Glomerular visceral epithelial cell (primary cell): ENCODE measurements around the gene VAMP1.
"Not testable (repeated sequence)": the region's sequence is repeated elsewhere in the genome, so short reads cannot be mapped to it uniquely, and the experiment has no call there.

Experiments
- DNase-seq: peaks from one replicate; pipeline ENCODE4 v3.0.0-alpha.2; 2016; ENCODE audit errors: extremely low spot score

VAMP1 gene

GRCh38 chr12:6469609-6470374, 685 bp downstream of the VAMP1 start:
- no peak for DNase-seq

GRCh38 chr12:6469092-6469491, 1.4 kb downstream of the VAMP1 start:
- no peak for DNase-seq

DNA sequence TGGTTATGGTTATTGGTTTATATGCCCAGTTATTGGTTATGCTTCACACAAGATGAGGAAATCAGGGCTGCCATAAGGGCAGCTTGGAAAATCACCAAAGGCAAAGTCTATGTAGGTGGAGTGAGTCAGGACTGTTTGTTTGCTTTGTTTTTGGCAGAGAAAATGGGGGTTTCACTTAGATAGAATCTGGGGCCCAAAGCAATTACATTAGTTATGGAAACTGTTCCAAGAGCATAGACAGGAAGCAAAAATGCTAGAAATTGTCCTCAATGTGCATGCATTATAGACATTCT, 2.2 kb downstream of the VAMP1 start:
- no peak for DNase-seq

DNA sequence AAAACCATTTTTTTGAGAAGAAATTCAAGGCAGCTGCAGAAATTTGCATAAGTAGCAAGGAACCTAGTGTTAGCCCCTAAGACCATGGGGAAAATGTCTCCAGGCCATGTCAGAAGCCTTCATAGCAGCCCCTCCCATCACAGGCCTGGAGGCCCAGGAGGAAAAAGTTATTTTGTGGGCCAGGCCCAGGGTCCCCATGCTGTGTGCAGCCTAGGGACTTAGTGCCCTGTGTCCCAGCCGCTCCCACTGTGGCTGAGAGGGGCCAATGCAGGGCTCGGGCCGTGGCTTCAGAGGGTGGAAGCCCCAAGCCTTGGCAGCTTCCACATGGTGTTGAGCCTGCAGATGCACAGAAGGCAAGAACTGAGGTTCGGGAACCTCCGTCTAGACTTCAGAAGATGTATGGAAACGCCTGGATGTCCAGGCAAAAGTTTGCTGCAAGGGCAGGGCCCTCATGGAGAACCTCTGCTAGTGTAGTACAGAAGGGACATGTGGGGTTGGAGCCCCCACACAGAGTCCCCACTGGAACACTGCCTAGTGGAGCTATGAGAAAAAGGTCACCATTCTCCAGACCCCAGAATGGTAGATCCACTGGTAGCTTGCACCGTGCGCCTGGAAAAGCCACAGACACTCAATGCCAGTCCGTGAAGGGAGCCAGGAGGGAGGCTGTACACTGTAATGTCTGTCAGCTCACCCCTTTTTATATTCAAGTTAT, 2.8 kb downstream of the VAMP1 start:
- DNase-seq = not testable (repeated sequence)

DNA sequence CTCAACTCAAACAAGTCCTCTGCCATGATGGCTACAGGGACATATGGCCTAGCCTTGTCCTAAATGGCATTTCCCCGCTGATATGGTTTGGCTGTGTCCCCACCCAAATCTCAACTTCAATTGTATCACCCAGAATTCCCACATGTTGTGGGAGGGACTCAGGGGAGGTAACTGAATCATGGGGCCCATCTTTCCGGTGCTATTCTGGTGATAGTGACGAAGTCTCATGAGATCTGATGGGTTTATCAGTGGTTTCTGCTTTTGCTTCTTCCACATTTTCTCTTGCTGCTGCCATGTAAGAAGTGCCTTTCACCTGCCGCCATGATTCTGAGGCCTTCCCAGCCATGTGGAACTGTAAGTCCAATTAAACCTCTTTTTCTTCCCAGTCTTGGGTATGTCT, 3.7 kb downstream of the VAMP1 start:
- not testable (repeated sequence) for DNase-seq

- DNase-seq = no peak
Measured at GRCh38 chr12:6466184-6466573, 4.3 kb downstream of the VAMP1 start.

GRCh38 chr12:6465467-6466183, 4.9 kb downstream of the VAMP1 start:
- peak; percentile 61 for DNase-seq

GRCh38 chr12:6464531-6464930, 5.9 kb downstream of the VAMP1 start:
- no peak for DNase-seq

- DNase-seq = no peak
Measured at GRCh38 chr12:6463858-6464257, 6.6 kb downstream of the VAMP1 start.

DNA sequence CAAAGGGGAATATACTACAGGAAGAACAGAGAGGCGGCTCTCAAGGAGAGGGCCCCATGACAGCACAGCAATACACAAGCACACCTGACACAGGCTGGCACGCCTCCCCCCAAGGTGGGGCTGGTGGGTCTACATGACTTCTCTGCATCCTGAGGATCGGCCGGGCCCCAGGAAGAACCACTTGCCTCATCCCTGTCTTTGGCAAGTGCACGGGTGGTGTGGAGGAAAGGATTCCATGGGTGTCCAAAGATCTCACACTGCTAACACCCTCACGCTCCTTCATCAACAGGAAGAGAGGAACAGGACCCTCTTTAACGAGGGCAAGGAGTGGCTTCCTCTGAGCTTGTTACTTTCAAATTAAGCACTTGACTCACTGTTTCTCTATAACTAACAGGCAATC, 7.3 kb downstream of the VAMP1 start:
- DNase-seq = no peak

- no peak for DNase-seq
Measured at GRCh38 chr12:6462234-6462995, 8.1 kb downstream of the VAMP1 start.

DNA sequence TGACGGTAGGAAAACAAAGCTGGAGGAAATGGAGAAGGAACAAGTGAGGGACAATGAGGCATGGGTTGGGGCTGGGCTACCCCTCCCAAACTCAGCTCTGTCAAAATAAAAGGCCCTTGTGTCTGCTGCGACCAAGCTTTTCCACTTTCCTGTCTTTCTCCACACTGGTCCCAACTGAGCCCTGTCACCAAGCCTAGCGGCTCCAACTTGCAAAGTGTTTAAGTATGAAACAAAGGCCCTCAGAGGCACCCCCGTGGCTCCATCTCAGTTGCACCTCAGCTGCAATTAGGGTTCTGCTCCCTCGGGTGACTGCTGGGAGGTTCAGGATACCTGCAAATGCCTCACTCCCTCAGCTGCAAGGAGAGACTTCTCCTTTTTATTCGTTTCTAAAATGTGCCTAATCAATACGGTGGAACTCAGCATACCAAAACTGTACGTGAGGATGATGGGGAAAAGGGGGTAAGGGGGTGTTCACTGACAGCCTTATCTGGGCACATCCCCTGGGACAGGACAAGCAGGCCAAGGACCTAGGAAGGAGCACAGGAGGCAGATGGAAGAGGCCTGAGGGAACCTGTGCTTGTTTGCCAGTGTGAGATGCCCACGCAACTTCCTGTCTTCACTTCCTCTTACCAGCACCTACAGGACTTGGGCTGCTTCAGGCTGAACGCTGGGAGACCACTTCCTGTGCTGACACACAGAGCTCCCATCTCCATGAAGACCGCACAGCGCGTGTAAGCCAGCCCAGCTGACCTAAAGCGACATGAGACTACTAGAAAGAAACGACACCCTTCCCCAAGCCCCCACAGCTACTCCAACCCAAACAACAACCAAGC, 8.9 kb downstream of the VAMP1 start:
- DNase-seq = no peak

- no peak for DNase-seq
Measured at GRCh38 chr12:6460751-6461371, 9.6 kb downstream of the VAMP1 start.

GRCh38 chr12:6459004-6459337, 11.5 kb downstream of the VAMP1 start:
- no peak for DNase-seq

- DNase-seq = no peak
Measured at GRCh38 chr12:6458281-6459003, 12.0 kb downstream of the VAMP1 start.

DNA sequence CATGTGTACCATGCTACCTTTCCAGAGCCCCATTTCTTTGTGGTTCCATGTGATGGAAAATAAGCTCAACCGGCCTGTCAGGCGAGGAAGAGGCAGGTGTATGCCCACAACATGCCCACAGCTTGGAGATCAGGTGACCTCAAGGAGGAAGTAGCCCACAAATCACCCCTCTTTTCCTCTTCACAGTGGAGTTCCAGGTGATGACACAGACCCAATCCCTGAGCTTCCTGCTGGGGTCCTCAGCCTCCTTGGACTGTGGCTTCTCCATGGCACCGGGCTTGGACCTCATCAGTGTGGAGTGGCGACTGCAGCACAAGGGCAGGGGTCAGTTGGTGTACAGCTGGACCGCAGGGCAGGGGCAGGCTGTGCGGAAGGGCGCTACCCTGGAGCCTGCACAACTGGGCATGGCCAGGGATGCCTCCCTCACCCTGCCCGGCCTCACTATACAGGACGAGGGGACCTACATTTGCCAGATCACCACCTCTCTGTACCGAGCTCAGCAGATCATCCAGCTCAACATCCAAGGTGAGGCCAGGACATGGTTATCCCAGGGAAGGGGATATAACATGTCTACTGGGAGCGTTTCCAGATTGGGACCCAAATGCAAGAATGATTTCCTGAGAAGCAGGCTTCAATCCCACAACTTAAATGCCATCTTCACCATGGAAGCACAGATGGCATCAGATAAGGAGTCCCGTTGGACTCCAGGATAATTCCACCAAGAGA, 13.1 kb downstream of the VAMP1 start:
- DNase-seq = no peak

GRCh38 chr12:6452944-6453630, 17.4 kb downstream of the VAMP1 start:
- no peak for DNase-seq

DNA sequence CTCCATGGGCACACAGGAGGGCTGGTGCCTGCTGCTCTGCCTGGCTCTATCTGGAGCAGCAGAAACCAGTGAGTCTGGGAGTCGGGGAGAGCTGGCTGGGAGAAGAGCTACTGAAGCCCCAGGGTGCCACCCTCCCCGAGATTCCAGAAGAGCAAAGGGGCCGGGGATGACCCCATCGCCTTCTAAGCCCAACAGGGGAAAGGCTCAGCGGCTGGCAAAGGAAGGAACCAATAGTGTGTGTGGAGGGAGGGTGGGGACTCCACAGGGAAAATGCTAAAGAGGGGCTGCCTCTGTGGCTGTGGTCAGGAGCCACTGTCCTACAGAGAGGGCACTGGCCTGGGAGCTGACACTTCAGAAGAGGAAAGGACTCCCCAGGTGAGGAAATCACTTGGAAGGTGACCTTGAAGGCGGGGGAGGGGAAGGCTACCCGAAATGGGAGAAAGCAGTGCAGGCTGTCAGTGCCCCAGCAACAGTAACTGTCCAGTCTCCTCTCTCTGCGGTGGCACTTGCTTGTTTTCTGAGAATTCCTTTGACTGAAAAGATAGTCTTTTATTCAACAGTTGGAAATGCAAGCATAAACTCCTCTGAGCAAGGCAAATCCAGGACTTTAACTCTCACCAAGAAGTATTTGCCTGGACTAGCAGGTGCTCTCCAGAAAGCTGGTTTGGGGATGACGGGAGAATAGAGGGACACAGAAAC, 18.1 kb downstream of the VAMP1 start:
- no peak for DNase-seq
